ENCODE measurements around the gene GIPC1.
"Not testable (repeated sequence)": the region's sequence is repeated elsewhere in the genome, so short reads cannot be mapped to it uniquely, and the experiment has no call there.

Gene GIPC1

DNA sequence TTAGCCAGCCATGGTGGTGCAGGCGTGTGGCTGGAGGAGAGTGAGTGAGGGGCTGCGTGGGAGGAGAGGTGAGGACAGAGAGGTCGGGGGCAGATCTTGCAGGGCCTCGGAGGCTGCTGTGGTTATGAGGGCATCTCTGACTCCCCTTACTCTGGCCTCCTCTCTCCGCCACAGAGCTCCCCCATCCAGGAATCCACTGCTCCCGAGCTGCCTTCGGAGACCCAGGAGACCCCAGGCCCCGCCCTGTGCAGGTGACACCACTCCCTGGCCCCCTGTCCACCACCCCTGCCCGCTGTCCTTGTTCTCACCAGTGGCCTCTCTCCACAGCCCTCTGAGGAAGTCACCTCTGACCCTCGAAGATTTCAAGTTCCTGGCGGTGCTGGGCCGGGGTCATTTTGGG lies 28.5 kb downstream of the GIPC1 start:
- no peak for DNase-seq

DNA sequence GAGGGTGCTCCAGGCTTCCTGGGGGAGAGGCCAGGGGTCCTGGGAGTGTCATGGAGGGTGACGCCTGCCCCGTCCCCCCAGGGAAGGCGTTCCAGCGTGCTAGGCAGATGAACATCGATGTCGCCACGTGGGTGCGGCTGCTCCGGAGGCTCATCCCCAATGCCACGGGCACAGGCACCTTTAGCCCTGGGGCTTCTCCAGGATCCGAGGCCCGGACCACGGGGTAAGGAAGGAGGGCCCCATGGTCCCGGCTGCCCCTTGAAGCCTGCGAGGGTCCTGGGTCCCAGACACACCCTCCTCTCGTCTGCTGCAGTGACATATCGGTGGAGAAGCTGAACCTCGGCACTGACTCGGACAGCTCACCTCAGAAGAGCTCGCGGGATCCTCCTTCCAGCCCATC lies 32.2 kb downstream of the GIPC1 start:
- no peak for DNase-seq

DNA sequence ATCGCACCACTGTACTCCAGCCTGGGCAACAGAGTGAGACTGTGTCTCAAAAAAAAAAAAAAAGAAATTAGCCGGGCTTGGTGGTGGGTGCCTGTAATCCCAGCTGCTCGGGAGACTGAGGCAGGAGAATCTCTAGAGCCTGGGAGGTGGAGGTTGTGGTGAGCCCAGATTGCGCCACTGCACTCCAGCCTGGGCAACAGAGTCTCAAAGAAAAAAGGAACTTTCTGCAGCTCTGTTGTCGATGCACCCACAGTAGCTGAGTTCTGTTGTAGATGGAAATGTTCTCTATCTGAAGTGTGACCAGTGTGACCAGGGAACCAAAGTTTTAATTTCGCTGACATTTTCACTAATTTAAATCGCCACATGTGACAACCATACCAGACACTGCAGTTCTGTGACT lies 33.5 kb downstream of the GIPC1 start:
- not testable (repeated sequence) for DNase-seq

DNA sequence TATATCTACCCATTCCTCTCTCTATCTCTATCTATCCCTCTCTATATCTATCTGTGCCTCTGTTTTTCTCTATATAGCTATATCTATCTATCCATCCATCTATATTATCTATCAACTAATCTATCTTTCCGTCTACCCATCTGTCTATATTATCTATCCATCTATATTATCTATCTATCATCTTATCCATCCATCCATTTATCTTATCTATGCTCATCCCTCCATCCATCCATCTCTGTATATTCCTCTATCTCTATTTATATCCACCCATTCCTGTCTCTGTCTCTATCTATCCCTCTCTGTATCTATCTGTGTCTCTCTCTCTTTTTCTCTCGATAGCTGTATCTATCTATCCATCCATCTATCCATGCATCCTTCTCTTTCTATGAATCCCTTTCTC lies 35.0 kb downstream of the GIPC1 start:
- DNase-seq = no peak

DNA sequence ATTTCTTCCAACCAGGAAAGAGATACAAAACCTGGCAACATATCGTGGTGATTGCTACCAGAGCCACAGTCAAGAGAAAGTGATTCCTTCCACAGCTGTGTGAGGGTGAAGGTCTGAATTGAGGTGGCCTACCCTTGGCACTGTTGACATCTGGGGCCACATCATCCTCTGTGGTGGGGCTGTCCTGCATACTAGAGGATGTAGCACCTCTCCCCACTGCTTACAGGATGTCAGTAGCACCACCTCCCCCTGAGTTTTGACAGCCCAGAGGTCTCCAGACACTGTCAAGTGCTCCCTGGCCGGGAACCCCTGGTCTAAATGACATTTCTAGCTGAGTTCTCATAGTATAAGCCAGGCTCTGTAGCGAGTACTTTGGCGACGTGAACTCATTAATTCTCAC lies 36.2 kb downstream of the GIPC1 start:
- no peak for DNase-seq

DNA sequence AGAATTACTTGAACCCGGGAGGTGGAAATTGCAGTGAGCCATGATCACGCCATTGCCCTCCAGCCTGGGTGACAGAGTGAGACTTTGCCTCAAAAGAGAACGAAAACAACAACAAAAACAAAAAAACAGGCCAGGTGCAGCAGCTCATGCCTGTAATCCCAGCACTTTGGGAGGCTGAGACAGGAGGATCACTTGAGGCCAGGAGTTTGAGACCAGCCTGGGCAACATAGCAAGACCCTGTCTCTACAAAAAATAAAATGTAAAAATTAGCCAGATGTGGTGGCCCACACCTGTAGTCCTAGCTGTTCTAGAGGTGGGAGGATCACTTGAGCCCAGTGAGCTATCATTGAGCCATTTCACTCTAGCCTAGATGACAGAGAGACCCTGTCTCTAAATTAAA lies 43.6 kb downstream of the GIPC1 start:
- DNase-seq = not testable (repeated sequence)

DNA sequence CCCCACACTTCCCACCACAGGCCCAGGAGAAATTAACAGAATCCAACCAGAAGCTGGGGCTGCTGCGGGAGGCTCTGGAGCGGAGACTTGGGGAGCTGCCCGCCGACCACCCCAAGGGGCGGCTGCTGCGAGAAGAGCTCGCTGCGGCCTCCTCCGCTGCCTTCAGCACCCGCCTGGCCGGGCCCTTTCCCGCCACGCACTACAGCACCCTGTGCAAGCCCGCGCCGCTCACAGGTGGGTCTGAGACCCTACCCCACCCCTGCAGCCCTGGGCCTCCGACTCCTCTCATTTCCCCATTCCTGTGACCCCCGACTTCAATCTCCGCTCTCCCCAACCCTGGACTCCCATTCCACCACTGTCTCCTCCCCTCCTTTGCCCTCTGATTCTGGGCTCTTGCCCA lies 45.1 kb downstream of the GIPC1 start:
- DNase-seq = no peak

DNA sequence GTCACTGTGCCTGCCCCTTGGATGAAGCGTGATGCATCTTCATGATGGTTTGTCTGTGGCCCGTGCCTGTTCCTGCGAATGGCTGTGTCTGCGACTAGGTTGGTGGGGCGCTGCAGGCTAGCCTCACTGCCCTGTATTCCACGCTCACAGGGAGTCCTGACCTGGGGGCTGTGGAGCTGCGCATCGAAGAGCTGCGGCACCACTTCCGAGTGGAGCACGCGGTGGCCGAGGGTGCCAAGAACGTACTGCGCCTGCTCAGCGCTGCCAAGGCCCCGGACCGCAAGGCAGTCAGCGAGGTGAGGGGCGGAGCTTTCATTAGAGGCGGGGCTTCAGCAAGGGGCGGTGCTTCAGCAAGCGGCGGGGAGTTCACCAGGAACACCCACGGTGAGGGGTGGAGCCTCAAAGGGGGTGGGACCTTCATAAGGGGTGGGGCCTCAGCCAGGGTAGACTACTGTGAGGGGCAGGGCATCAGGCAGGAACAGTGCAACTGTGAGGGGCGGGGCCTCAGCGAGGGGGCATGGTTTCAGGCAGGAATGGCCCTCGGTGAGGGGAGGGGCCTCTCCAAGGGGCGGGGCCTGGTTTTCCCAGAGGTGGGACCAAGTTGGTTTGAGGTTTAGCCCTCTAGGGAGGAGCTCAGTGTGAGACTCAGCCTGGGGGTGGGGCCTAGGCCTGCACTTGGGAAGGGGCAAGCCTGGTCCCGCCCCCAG lies 45.6 kb downstream of the GIPC1 start:
- DNase-seq = peak; percentile 64

DNA sequence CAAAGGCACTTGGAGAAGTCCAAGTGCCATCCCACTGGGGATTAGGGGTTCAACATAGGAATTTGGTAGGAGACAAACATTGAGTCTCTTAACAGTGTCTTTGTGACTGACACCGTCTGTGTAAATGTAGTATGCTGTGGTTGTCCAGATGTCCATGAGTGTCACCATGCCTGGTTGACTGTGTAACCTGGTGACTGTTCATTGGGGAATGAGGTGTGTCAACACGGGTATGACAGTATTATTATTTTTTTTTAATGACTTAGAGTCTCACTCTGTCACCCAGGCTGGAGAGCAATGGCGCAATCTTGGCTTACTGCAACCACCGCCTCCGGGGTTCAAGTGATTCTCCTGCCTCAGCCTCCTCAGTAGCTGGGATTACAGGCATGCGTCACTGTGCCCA lies 46.6 kb downstream of the GIPC1 start:
- DNase-seq = no peak

DNA sequence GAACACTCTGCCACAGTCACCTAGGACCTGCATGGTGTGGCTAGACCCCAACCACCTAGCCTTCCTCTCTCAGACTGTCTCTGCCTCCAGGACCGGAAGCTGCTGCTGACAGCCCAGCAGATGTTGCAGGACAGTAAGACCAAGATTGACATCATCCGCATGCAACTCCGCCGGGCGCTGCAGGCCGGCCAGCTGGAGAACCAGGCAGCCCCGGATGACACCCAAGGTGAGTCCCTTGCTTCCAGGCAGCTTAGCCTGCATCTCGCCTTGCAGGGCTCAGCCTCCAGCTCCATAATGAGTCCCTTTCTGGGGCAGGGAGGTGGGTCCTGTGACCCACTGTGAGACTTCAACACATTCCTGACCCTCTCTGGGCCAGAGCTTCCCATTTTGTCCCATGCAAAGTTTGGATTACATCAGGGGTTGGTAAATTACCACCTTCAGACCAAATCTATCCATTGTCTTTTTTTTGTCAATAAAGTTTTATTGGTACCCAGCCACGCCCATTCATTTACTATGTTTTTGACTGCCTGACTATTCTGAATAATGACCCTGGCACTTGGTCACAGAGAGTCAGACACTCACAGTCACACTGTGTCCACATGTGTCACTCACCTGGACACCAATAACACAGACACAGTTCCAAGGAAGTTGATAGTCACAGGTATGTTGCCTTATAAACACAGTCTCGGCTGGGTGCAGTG lies 49.4 kb downstream of the GIPC1 start:
- no peak for DNase-seq

DNA sequence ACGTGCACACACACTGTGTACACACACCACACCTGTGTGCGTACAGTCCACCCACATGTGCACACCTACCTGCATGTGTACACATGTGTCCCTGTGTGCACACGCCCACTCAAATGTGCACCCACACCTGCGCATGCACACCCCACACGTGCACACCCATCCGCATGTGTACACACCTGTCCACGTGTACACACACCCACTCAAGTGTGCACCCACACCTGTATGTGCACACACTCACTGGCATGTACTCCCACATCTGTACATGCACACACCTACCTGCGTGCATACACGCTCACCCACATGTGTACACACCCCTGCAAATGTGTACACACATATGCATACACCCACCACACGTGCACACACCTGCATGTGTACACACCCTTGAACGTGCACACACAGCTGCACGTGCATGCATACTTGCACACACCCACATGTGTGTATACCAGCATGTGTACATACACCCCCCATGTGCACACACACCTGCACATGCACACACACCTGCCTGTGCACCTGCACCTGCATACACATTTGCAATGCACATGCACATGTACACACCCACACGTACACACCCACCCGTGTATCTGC lies 52.2 kb downstream of the GIPC1 start:
- no peak for DNase-seq

DNA sequence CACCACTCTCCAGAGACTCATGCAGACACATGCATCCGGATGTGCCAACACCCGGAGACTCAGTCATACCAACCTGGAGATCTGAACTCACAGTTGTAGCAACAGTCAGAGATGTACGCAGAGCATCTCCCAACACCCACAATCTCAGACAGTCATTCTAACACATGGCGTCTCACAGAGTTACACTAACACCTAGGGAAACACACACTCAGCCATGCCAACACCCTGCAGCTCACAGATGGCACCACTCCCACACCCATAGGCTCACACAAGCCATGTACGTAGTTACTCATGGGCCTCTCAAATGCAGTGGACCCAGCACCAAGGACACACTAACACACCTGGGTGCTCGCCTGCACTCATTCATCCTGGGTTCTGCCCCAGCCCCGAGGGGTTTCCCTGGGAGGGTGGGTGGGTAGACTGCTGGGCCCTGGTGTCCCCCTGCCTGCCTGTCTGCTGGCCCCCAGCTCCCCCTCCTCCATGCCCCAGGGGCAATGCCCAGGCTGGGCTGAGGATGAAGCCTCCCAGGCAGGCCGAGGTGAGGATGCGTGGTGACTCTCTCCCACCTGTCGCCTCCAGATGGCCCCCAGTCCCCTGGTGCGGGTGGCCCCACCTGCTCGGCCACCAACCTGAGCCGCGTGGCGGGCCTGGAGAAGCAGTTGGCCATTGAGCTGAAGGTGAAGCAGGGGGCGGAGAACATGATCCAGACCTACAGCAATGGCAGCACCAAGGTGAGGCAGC lies 52.9 kb downstream of the GIPC1 start:
- DNase-seq = no peak

DNA sequence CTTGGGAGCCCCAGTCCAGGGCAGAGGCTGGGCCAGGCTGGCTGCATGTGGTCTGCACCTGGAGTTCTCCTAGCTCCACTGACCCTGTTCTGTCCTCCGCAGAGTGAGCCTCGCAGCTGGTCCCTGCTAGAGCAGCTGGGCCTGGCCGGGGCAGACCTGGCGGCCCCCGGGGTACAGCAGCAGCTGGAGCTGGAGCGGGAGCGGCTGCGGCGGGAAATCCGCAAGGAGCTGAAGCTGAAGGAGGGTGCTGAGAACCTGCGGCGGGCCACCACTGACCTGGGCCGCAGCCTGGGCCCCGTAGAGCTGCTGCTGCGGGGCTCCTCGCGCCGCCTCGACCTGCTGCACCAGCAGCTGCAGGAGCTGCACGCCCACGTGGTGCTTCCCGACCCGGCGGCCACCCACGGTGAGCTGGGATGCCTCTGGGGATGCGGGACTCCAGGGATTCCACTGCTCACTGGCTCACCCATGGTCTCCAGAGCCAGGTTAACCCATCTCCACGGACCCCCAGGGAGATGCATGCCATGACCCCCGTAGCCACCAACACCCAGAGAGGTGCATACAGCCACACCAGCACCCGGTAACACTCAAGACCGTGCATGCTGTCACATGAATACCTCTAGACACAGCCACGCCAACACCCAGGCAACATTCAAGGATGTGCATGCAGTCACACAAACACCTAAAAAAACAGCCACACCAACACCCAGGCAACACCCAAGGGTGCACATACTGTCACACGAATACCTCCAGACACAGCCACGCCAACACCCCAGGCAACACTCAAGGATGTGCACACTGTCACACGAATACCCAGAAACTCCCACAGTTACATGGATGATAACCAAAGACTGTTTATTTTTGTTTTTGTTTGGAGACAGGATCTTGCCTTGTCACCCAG lies 54.6 kb downstream of the GIPC1 start:
- DNase-seq = no peak

DNA sequence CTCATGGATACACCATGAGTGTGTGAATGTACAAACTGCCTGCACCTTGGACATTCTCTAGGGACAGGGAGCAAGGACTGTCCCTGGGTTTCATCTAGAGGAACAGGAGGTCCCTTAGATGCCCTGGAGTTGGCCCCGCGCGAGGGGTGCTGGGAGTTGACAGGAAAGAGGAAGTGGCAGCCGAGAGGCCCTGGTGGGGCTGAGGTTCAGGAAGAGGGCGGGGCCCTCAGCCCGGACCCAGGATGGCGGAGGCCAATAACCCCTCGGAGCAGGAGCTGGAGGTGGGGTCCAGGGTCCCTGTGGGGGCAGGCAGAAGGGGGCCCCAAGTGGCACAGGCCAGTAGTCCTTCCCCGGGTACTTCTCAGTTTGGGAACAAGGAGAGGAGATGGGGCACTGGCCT lies 55.9 kb downstream of the GIPC1 start:
- no peak for DNase-seq

DNA sequence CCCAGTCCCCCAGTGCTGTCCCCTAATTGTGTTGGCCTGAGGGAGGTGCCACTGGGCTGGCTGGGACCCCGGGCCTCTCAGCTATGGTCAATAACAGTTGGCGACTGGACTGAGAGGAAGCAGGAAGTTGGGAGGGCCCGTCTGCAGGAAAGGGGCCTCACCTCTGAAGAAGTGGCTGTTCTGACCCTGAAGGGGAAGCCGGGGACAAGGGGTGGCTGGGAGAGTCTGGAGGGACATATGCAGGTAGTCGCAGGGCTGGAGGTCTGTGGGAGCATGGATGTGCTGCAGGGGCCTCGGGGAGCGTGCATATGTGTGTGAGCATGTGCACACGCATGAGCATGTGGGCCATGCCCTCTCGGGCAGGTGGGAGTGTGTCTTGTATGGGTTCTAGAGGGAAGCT lies 56.9 kb downstream of the GIPC1 start:
- no peak for DNase-seq

DNA sequence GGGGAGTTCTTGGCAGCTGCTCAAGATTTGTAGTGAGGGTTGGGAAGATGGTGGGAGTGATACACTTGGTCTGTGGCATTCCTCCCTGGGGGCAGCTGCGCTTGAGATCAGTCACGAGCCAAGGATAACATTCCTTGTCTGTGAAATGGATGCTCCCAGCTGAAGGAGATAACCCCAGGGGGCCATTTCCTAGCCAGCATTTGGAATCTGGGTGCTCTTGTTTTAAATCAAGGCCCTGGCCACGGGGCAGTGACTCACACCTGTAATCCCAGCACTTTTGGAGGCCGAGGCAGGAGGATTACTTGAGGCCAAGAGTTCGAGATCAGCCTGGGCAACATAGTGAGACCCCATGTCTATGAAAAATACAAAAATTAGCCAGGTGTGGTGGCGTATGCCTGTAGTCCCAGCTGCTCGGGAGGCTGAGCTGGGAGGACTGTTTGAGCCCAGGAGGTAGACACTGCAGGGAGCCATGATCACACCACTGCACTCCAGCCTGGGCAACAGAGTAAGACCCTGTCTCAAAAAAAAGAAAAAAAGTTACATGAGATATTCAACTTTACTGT lies 58.3 kb downstream of the GIPC1 start:
- no peak for DNase-seq

DNA sequence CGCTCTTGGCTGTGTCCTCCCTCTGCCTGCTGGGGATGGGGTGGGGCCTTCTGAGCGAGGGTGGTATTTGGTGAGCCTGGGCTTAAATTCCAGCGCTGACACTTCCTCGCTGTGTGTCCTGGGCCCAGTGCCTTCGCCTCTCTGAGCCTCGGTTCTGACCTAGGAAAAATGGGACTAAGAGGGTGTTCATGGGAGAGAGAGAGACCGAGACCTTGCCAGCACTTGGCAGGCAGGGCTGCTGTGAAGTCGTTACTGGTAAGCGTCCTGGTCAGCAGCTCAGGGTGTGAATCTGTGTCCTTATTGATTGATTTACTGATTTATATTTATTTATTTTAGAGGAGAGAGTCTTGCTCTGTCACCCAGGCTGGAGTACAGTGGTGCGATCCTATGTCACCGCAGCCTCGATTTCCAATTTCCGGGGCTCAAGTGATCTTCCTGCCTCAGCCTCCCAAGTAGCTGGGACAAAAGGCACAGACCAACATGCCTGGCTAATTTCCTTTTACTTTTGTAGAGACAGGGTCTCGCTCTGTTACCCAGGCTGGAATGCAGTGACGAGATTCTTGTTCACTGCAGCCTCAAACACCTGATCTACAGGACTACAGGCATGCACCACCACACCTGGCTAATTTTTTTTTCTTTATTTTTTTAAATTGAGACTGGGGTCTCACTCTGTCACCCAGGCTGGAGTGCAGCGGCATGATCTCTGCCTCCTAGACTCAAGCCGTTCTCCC lies 60.4 kb downstream of the GIPC1 start:
- no peak for DNase-seq

DNA sequence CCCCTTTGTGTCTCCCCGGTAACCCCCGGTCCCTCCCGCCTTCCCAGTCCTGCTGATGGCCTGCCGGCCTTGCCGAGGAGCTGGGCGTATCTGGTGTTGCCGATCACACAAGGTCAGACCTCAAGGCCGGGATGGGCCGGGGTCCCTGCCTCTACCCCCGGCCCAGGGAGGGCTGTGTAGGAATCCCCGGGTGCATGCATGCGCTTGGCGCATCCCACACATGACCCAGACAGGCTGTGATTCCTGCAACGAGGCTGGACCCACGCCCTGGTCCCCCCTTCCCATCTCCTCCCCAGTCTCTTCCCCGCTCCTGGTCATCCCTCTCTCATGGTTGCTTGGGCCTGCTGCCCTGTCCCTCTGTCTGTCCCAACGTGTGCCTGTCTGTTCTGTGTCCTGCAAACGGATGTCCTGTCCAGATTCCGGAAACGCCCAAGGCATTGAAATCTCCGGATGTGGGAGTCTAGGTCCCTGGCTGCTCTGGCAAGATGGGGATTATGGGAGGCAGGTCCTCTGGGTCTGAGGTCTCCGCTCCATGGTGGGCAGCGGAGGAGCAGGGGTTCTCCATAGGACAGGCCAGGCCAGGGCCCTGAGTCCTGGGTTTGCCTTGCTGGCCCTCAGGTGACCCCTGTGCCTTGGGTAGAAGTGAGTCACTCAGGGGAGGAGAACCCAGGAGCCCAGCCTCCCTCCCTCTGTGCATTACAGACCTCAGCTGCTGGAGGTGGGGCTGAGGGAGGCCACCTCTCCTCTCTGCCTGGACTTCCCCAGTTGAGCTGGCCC lies 61.2 kb downstream of the GIPC1 start:
- DNase-seq = no peak

DNA sequence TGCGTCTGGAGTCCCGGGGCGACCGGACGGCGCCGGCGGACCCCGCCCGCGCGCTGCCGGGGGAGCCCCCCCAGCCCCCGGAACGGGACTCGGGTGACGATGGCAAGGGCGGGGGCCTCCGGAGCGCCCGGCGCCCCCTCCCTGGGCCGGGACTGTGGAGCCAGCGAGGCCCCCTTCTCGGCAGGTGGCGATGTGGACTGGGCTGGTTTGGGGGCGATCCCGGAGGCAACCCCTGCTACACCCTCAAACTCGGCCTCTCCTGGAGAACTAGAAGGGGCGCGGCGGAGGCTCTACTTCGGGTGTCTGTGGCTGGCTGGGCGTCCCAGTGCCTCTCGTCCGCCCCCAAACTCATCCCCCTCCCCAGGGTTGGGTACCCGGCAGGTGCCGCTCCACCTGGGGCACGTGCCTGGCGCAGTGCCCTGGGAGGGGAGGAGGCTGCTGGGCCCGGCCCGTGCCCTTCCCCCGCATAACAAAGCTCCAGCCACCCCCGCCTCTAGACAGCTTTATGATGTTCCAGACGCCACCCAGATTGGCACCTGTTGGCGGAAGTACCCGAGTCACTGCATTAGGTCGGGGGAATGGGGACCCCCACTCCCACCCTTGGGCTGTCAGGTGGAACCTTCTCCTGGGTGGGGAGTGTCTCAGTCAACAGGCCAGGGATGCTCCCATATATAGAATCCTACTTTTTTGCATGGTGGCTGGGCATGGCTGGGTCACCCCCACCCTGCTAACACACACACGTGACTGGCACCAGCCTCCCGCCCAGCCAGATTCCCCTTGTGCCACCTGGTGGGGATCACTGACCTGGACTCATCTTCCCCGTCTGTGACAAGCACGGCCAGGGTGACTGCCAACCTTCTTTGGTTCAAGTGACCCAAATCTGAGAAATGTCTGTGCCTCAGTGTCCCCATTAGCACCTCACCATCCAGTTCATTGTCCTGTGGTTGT lies 62.1 kb downstream of the GIPC1 start:
- DNase-seq = no peak
